Naive thymus-derived CD4-positive, alpha-beta T cell (primary cell): ENCODE data around the gene GM2A. TPM values are rescaled to one million over a fixed set of nuclear protein-coding genes. Genes with fewer than 3 reads are reported as not detected.
"Not testable (repeated sequence)": the region's sequence is repeated elsewhere in the genome, so short reads cannot be mapped to it uniquely, and the experiment has no call there.

Experiments
- ATAC-seq: fragments of 150-1000 bp; cut with Tn5 transposase; 2 replicates; pipeline ENCODE4 v1.10.0; 2021; ENCODE audit warnings: mild to moderate bottlenecking, moderate library complexity
- CTCF ChIA-PET: fragments of 350-600 bp; sonication (Branson Sonifier 250); formaldehyde crosslinking; loops from one replicate; lab custom pipeline; 2021; ENCODE audit warnings: antibody characterized with exemption; lab: Charles Lee
- POLR2A ChIA-PET: fragments of 350-600 bp; sonication (Branson Sonifier 250); formaldehyde crosslinking; loops from one replicate; lab custom pipeline; 2021; ENCODE audit warnings: antibody characterized with exemption, inconsistent platforms; lab: Charles Lee
- DNase-seq, 9 donors: peaks; one replicate each; pipeline versions ENCODE4 v3.0.0 to v3.0.0-alpha.2; 2020 to 2022; ENCODE audit warnings: mixed read lengths in 1 of 9
- H3K27ac ChIP-seq: one replicate; pipeline ENCODE4 v1.7.0; 2013; ENCODE audit warnings: mild to moderate bottlenecking, low read depth, low read length, moderate library complexity
- H3K27me3 ChIP-seq, 2 donors: one replicate each; pipeline ENCODE4 v1.7.0; 2013; ENCODE audit warnings: low read length in 2 of 2, mild to moderate bottlenecking in 2 of 2, moderate library complexity in 2 of 2; ENCODE audit not compliant: control insufficient read depth in 2 of 2, insufficient read depth in 2 of 2
- H3K36me3 ChIP-seq, 3 experiments: 1 replicate in 2 of 3; 2 replicates in 1 of 3; pipeline ENCODE4 v1.7.0; 2013; ENCODE audit warnings: low read length in 3 of 3, mild to moderate bottlenecking in 3 of 3, moderate library complexity in 1 of 3; ENCODE audit not compliant: insufficient read depth in 3 of 3, control insufficient read depth in 2 of 3
- H3K4me1 ChIP-seq, 2 donors: one replicate each; pipeline ENCODE4 v1.7.0; 2013; ENCODE audit warnings: low read length in 2 of 2, mild to moderate bottlenecking in 2 of 2, moderate library complexity in 1 of 2; ENCODE audit not compliant: control insufficient read depth in 2 of 2, insufficient read depth in 2 of 2
- H3K4me3 ChIP-seq: 2 replicates; pipeline ENCODE4 v1.7.0; 2013; ENCODE audit warnings: mild to moderate bottlenecking, low read length
- H3K9me3 ChIP-seq, 3 experiments: 1 replicate in 2 of 3; 2 replicates in 1 of 3; pipeline ENCODE4 v1.7.0; 2013; ENCODE audit warnings: low read length in 3 of 3; ENCODE audit not compliant: control insufficient read depth in 2 of 3
- H3K27ac Mint-ChIP-seq, 9 donors: one replicate each; pipeline ENCODE4 v1.8.0; 2020 to 2022; ENCODE audit warnings: mixed read lengths in 9 of 9, mild to moderate bottlenecking in 8 of 9, moderate library complexity in 5 of 9, inconsistent platforms in 2 of 9
- H3K27me3 Mint-ChIP-seq, 5 donors: one replicate each; pipeline ENCODE4 v1.8.0; 2021 to 2022; ENCODE audit warnings: mixed read lengths in 5 of 5, mild to moderate bottlenecking in 1 of 5
- H3K36me3 Mint-ChIP-seq, 5 donors: one replicate each; pipeline ENCODE4 v1.8.0; 2020 to 2022; ENCODE audit warnings: mixed read lengths in 5 of 5, mild to moderate bottlenecking in 3 of 5, inconsistent platforms in 1 of 5
- H3K4me1 Mint-ChIP-seq, 7 donors: one replicate each; pipeline ENCODE4 v1.8.0; 2020 to 2022; ENCODE audit warnings: mixed read lengths in 7 of 7, mild to moderate bottlenecking in 3 of 7, inconsistent platforms in 1 of 7
- H3K4me3 Mint-ChIP-seq, 10 donors: one replicate each; pipeline ENCODE4 v1.8.0; 2020 to 2022; ENCODE audit warnings: mild to moderate bottlenecking in 10 of 10, mixed read lengths in 10 of 10, moderate library complexity in 6 of 10, inconsistent platforms in 2 of 10
- H3K9me3 Mint-ChIP-seq, 11 donors: one replicate each; pipeline ENCODE4 v1.8.0; 2020 to 2022; ENCODE audit warnings: mixed read lengths in 11 of 11, mild to moderate bottlenecking in 4 of 11, inconsistent platforms in 1 of 11, moderate library complexity in 1 of 11
- intact Hi-C, 2 donors: fragments of 100-400 bp; cut with micrococcal nuclease; formaldehyde crosslinking; loops; one replicate each; pipeline ENCODE4 v1.15.1; 2023
- polyA plus RNA-seq, 2 donors: library from polyadenylated mRNA; unstranded; fragments of 300-500 nt; fragmentation: Illumina TruSeq; gene quantifications; one replicate each; pipeline ENCODE4 v1.2.3, GENCODE V29; 2021
- total RNA-seq, 6 experiments: library from RNA in 5 of 6; stranded (reverse) in 5 of 6; gene quantifications; 1 replicate in 5 of 6; 2 replicates in 1 of 6; pipeline ENCODE4 v1.2.3 and lab custom pipeline; 2021 to 2026

GM2A gene
- total and polyA plus RNA-seq, 7 experiments from 2014 or later: 5.0 to 45.6 (median 14.7) TPM

DNA sequence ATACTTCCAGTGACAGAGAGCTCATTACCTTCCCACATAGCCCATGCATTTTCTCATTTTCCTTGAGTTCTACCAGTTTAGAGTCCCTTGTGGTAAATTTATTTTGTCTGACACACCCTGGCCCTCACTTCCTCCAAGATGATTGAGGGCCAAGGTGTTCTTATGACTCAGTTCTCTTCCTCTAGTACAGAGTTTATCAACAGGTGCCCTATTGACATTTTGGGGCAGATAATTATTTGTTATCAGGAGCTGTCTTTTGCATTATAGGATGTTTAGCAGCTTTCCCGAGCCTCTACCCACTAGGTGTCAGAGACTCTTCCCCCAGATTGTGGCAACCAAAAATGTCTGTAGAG is 43.5 kb downstream of the GM2A start:
- no peaks in the 10 kb centered on the region for H3K27me3 ChIP-seq
- H3K4me1 Mint-ChIP-seq: peaks cover 0 to 9% (median 0%) of the 10 kb centered on the region in 7 donors
- H3K27me3 Mint-ChIP-seq: peaks cover 8 to 26% (median 18%) of the 10 kb centered on the region in 5 donors
- ATAC-seq (no peak), DNase-seq (no peak)
- no peak overlapping the region for H3K27ac ChIP-seq
- no peaks in the 10 kb centered on the region for H3K9me3 ChIP-seq
- no peak overlapping the region for H3K27ac Mint-ChIP-seq
- H3K4me1 ChIP-seq: no peaks in the 10 kb centered on the region
- H3K4me3 Mint-ChIP-seq: no peak overlapping the region
- ChIA-PET POLR2A (no interaction called here), CTCF (no interaction called here)
- no peak overlapping the region for H3K4me3 ChIP-seq
- intact Hi-C loops: loop anchor here in 1 of 2 donors (5.0 kb wide), 1 partner anchor 74 kb away; the partner anchor contains the start of gene CCDC69
- peaks cover 0 to 2% (median 0%) of the 10 kb centered on the region in 11 donors for H3K9me3 Mint-ChIP-seq
- H3K36me3 Mint-ChIP-seq: no peaks in the 10 kb centered on the region
- no peaks in the 10 kb centered on the region for H3K36me3 ChIP-seq

DNA sequence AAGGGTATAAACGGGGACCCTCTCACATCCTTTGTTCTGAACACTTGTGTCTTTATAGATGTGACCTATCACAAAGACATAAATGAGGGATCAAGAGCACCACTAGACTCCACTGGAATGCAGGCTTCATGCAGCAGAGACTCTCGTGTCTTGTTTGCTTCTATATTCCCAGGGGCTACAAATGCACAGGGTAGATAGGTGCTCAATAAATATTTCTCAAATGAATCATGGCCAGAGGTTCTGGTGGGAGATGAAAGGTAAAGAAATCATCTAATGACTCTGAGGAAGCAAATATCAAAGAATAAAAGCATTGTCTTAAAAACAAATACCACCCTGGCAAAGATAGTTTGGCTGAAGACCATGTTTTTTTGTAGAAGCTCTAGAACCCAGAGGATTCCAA is 44.0 kb downstream of the GM2A start:
- H3K36me3 Mint-ChIP-seq: no peaks in the 10 kb centered on the region
- intact Hi-C loops: loop anchor here in 1 of 2 donors (5.0 kb wide), 1 partner anchor 75 kb away; the partner anchor contains the start of gene CCDC69
- no peak for DNase-seq
- no peaks in the 10 kb centered on the region for H3K36me3 ChIP-seq
- H3K27ac ChIP-seq: no peak overlapping the region
- H3K4me3 Mint-ChIP-seq: no peak overlapping the region
- no peaks in the 10 kb centered on the region for H3K9me3 ChIP-seq
- no peak for ATAC-seq
- no peak overlapping the region for H3K27ac Mint-ChIP-seq
- peaks cover 0 to 9% (median 0%) of the 10 kb centered on the region in 7 donors for H3K4me1 Mint-ChIP-seq
- H3K27me3 ChIP-seq: no peaks in the 10 kb centered on the region
- ChIA-PET CTCF (interaction anchor here (0.7 to 1.5 kb wide), 2 partner anchors 180 to 244 kb away, joined by 3 read pairs; no protein-coding TSS in a partner anchor), POLR2A (no interaction called here)
- H3K27me3 Mint-ChIP-seq: peaks cover 8 to 30% (median 21%) of the 10 kb centered on the region in 5 donors
- no peak overlapping the region for H3K4me3 ChIP-seq
- H3K9me3 Mint-ChIP-seq: peaks cover 0 to 2% (median 0%) of the 10 kb centered on the region in 11 donors
- H3K4me1 ChIP-seq: no peaks in the 10 kb centered on the region

DNA sequence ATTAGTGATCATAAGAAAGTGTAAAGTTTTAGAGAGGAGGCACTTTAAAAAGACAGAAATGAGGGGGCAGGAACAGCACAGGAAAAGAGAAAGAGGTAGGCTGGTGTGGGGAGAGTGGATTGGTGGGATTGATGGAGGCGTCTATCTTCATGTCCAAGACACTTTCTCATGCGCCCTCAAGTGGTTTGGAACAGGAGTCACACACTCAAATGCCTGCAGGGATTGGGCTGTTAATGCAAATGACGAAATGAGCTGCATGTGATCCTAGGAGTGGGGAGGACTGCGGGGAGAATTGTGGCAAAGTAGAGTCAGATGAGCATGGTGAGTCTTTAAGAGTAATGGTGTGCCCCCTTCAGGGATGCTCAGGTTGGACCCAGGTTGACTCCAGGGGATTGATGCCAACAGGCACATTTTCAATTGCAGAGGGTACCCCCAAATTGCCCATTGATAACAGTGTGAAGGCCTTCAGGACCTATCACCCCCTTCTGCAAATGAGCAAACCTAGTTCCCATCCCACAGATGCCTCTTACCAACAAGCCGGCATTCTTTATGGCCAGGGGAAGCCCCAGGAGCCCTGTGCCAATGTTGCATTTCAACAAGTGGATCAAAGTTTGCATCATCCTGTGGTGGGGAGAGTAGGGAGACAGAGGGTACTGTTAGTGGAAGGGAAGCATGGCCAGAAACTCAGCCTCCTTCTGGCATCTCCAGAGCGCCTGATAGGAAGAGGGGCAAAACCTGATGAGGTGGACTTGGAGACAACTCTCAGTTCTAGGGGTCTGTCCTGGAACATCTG is 45.3 kb downstream of the GM2A start:
- no peaks in the 10 kb centered on the region for H3K36me3 ChIP-seq
- Mint-ChIP-seq H3K27ac (no peak overlapping the region), H3K4me1 (peaks cover 0 to 9% (median 0%) of the 10 kb centered on the region in 7 donors), H3K36me3 (no peaks in the 10 kb centered on the region), H3K27me3 (peaks cover 8 to 35% (median 26%) of the 10 kb centered on the region in 5 donors), H3K4me3 (no peak overlapping the region), H3K9me3 (peaks cover 0 to 2% (median 0%) of the 10 kb centered on the region in 11 donors)
- CTCF ChIA-PET: interaction anchor here (1.5 kb wide), 1 partner anchor 246 kb away, joined by 3 read pairs; no protein-coding TSS in a partner anchor
- POLR2A ChIA-PET: no interaction called here
- ATAC-seq (no peak), DNase-seq (peak in 3 of 9 donors; percentile 10 to 21 (median 14))
- H3K9me3 ChIP-seq: no peaks in the 10 kb centered on the region
- no peaks in the 10 kb centered on the region for H3K4me1 ChIP-seq
- no peaks in the 10 kb centered on the region for H3K27me3 ChIP-seq
- no peak overlapping the region for H3K27ac ChIP-seq
- no peak overlapping the region for H3K4me3 ChIP-seq
- intact Hi-C loops: loop anchor here in 1 of 2 donors (1.0 to 5.0 kb wide), 2 partner anchors 76 to 133 kb away; partner anchors contain the start of gene CCDC69

DNA sequence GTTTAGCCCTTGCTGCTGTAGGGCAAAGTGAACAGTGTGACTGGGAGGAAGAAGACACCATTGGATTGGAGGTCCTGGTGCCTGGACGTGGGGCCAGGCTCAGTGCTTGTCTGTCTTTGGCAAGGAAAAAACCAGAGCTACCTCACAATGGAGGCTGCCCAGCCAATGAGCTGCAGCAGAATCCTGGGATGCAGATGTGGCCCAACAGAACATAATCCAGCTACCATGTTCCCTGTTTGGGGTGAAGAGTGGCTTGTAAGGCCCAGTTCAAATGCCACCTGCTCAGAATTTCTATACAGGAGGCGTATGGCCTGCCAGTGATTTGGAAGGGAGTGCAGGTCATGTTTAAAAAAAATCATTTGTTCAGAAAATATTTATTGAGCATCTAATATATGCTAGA is 50.7 kb downstream of the GM2A start, which contains the start of gene SLC36A3:
SLC36A3 (minus strand) TSS at position 101 of the 400 bp plus-strand sequence. CDS start 412 bp downstream, outside the sequence.
- H3K27ac Mint-ChIP-seq: peak within 1 kb of the TSS in 1 of 9 donors; percentile 74
- CTCF ChIA-PET: no interaction called here

DNA sequence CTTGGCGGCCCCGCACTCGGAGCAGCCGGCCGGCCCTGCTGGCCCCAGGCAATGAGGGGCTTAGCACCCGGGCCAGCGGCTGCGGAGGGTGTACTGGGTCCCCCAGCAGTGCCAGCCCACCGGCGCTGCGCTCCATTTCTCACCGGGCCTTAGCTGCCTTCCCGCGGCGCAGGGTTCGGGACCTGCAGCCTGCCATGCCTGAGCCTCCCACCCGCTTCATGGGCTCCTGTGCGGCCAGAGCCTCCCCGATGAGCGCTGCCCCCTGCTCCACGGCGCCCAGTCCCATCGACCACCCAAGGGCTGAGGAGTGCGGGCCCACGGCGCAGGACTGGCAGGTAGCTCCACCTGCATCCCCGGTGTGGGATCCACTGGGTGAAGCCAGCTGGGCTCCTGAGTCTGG is 56.3 kb downstream of the GM2A start:
- Mint-ChIP-seq H3K27me3 (peaks cover 0 to 32% (median 25%) of the 10 kb centered on the region in 5 donors), H3K9me3 (peaks cover 9 to 23% (median 13%) of the 10 kb centered on the region in 11 donors), H3K36me3 (peaks cover 0 to 13% (median 5%) of the 10 kb centered on the region in 5 donors)
- CTCF ChIA-PET, H3K27ac Mint-ChIP-seq, H3K4me3 Mint-ChIP-seq, H3K36me3 ChIP-seq, H3K4me3 ChIP-seq, H3K4me1 Mint-ChIP-seq, H3K4me1 ChIP-seq, H3K27me3 ChIP-seq, H3K9me3 ChIP-seq, ATAC-seq, intact Hi-C loops, POLR2A ChIA-PET, DNase-seq, H3K27ac ChIP-seq: not testable (repeated sequence)

More for the DNA sequence above, 50.7 kb downstream of the GM2A start, which contains the start of gene SLC36A3:
- no peaks in the 10 kb centered on the region for H3K4me1 ChIP-seq
- H3K4me3 Mint-ChIP-seq: no peak within 1 kb of the TSS
- POLR2A ChIA-PET: no interaction called here
- H3K27me3 Mint-ChIP-seq: peaks cover 0 to 53% (median 36%) of the 10 kb centered on the region in 5 donors
- no peak for ATAC-seq
- no peaks in the 10 kb centered on the region for H3K27me3 ChIP-seq
- H3K4me3 ChIP-seq: no peak within 1 kb of the TSS
- H3K36me3 Mint-ChIP-seq: no peaks in the 10 kb centered on the region
- no peaks in the 10 kb centered on the region for H3K36me3 ChIP-seq
- no peak for DNase-seq
- H3K27ac ChIP-seq: no peak within 1 kb of the TSS
- peaks cover 0 to 5% (median 0%) of the 10 kb centered on the region in 7 donors for H3K4me1 Mint-ChIP-seq
- H3K9me3 ChIP-seq: no peaks in the 10 kb centered on the region
- peaks cover 0 to 6% (median 0%) of the 10 kb centered on the region in 11 donors for H3K9me3 Mint-ChIP-seq
- intact Hi-C loops: no loop called here

DNA sequence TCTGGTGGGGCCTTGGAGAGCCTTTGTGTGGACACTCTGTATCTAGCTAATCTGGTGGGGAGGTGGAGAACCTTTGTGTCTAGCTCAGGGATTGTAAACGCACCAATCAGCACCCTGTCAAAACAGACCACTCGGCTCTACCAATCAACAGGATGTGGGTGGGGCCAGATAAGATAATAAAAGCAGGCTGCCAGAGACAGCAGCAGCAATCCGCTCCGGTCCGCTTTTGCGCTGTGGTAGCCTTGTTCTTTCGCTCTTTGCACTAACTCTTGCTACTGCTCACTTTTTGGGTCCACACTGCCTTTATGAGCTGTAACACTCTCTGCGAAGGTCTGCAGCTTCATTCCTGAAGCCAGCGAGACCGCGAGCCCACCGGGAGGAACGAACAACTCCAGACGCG is 56.8 kb downstream of the GM2A start:
- H3K36me3 Mint-ChIP-seq: peaks cover 0 to 13% (median 5%) of the 10 kb centered on the region in 5 donors
- DNase-seq, H3K27ac Mint-ChIP-seq, CTCF ChIA-PET, H3K4me1 ChIP-seq, POLR2A ChIA-PET, H3K4me3 Mint-ChIP-seq, H3K27ac ChIP-seq, H3K4me1 Mint-ChIP-seq, H3K4me3 ChIP-seq, H3K9me3 ChIP-seq, H3K27me3 ChIP-seq, ATAC-seq, H3K36me3 ChIP-seq: not testable (repeated sequence)
- peaks cover 9 to 23% (median 13%) of the 10 kb centered on the region in 11 donors for H3K9me3 Mint-ChIP-seq
- intact Hi-C loops: loop anchor here in 1 of 2 donors (10.0 kb wide), 1 partner anchor 145 kb away; no protein-coding TSS in a partner anchor
- peaks cover 0 to 31% (median 23%) of the 10 kb centered on the region in 5 donors for H3K27me3 Mint-ChIP-seq
